HG03108 (cell line): ENCODE results near the gene CIB1.
"Not testable (repeated sequence)": the region's sequence is repeated elsewhere in the genome, so short reads cannot be mapped to it uniquely, and the experiment has no call there.

Experiments used
- ATAC-seq: cut with Tn5 transposase; IDR thresholded peaks from one replicate; pipeline ENCODE4 v1.9.1; 2021; ENCODE audit warnings: moderate library complexity; ENCODE audit not compliant: unreplicated experiment

Gene CIB1

GRCh38 chr15:90201130-90201943 is 32.4 kb downstream of the CIB1 start, which contains the start of gene SEMA4B:
SEMA4B (plus strand) TSS chr15:90201330; CDS start chr15:90201579, 249 bp downstream.
- ATAC-seq, result peak; percentile 70

GRCh38 chr15:90200534-90201129 is 33.1 kb downstream of the CIB1 start:
- peak; percentile 8 for ATAC-seq

- ATAC-seq, result no peak
Measured at GRCh38 chr15:90194655-90195054, 39.1 kb downstream of the CIB1 start.

GRCh38 chr15:90192961-90193786 is 40.6 kb downstream of the CIB1 start:
- no peak for ATAC-seq

GRCh38 chr15:90191794-90192509 is 41.8 kb downstream of the CIB1 start:
- ATAC-seq, result peak; percentile 66

GRCh38 chr15:90191344-90191687 is 42.4 kb downstream of the CIB1 start:
- no peak for ATAC-seq

GRCh38 chr15:90190606-90191343 is 43.0 kb downstream of the CIB1 start:
- peak; percentile 56 for ATAC-seq

- no peak for ATAC-seq
Measured at GRCh38 chr15:90189781-90190467, 43.8 kb downstream of the CIB1 start.

GRCh38 chr15:90188914-90189748 is 44.6 kb downstream of the CIB1 start:
- ATAC-seq, result no peak

GRCh38 chr15:90188065-90188464 is 45.7 kb downstream of the CIB1 start:
- ATAC-seq, result not testable (repeated sequence)

- ATAC-seq, result no peak
Measured at GRCh38 chr15:90187257-90187868, 46.4 kb downstream of the CIB1 start.

GRCh38 chr15:90184786-90185704 is 48.7 kb downstream of the CIB1 start:
- peak; percentile 62 for ATAC-seq

GRCh38 chr15:90184119-90184785 is 49.5 kb downstream of the CIB1 start:
- ATAC-seq, result peak; percentile 30

GRCh38 chr15:90181776-90182175 is 52.0 kb downstream of the CIB1 start:
- ATAC-seq, result no peak
